HEK293 (cell line): ENCODE results near the gene HTR1E.

Experiments
- CTCF ChIA-PET: fragments of 350-600 bp; formaldehyde crosslinking; extraction: SDS; loops from one replicate; lab custom pipeline; 2021; ENCODE audit warnings: antibody characterized with exemption; lab: Yijun Ruan, JAX
- POLR2A ChIA-PET: fragments of 300-600 bp; formaldehyde crosslinking; extraction: SDS; loops from one replicate; lab custom pipeline; 2020; ENCODE audit warnings: antibody characterized with exemption, inconsistent platforms; lab: Yijun Ruan, JAX
- H3K27ac ChIP-seq: fragments of 200-500 bp; sonication (Bioruptor generic); 2 replicates; pipeline ENCODE4 v1.5.1; 2014; ENCODE audit warnings: low read depth, low read length, control low read depth, inconsistent platforms; ENCODE audit errors: extremely low read depth
- H3K36me3 ChIP-seq, 2 experiments: fragments of 200-500 bp in 1 of 2; sonication (Bioruptor generic) in 1 of 2; 1 replicate in 1 of 2; 2 replicates in 1 of 2; pipeline ENCODE4 v1.5.1; 2014 to 2017; ENCODE audit warnings: inconsistent platforms in 2 of 2, low read length in 2 of 2; ENCODE audit not compliant: control insufficient read depth in 2 of 2, insufficient read depth in 1 of 2
- H3K4me1 ChIP-seq: fragments of 200-500 bp; sonication (Bioruptor generic); 2 replicates; pipeline ENCODE4 v1.5.1; 2014; ENCODE audit warnings: mild to moderate bottlenecking, low read length, inconsistent platforms; ENCODE audit not compliant: control insufficient read depth, insufficient read depth
- H3K4me3 ChIP-seq: 2 replicates; pipeline ENCODE4 v1.5.1; 2011; ENCODE audit warnings: low read depth, mild to moderate bottlenecking, control low read depth, low read length, moderate library complexity
- H3K9me3 ChIP-seq: fragments of 200-500 bp; sonication (Bioruptor generic); 2 replicates; pipeline ENCODE4 v1.5.1; 2014; ENCODE audit warnings: low read depth, low read length, inconsistent platforms; ENCODE audit not compliant: control insufficient read depth, insufficient read depth
- ATF2 ChIP-seq: fragments of 450-650 bp; formaldehyde crosslinking; IDR thresholded peaks from 2 replicates; pipeline ENCODE4 v1.5.1; 2016; ENCODE audit warnings: missing biosample characterization, missing genetic modification characterization, low read depth
- GLIS1 ChIP-seq: fragments of 450-650 bp; formaldehyde crosslinking; IDR thresholded peaks from 2 replicates; pipeline ENCODE4 v1.5.1; 2016; ENCODE audit warnings: missing biosample characterization, missing genetic modification characterization
- HIC1 ChIP-seq: fragments of 450-650 bp; formaldehyde crosslinking; IDR thresholded peaks from 2 replicates; pipeline ENCODE4 v1.5.1; 2016; ENCODE audit warnings: missing biosample characterization, missing genetic modification characterization
- KLF17 ChIP-seq: fragments of 450-650 bp; formaldehyde crosslinking; IDR thresholded peaks from 2 replicates; pipeline ENCODE4 v1.5.1; 2016; ENCODE audit warnings: missing biosample characterization, missing genetic modification characterization
- ZBTB11 ChIP-seq: fragments of 450-650 bp; formaldehyde crosslinking; conservative IDR thresholded peaks from 2 replicates; pipeline ENCODE4 v1.5.1; 2016; ENCODE audit warnings: low read depth, missing biosample characterization, missing genetic modification characterization
- ZBTB49 ChIP-seq: fragments of 450-650 bp; formaldehyde crosslinking; IDR thresholded peaks from 2 replicates; pipeline ENCODE4 v1.5.1; 2016; ENCODE audit warnings: missing biosample characterization, missing genetic modification characterization, low read depth
- ZNF155 ChIP-seq: fragments of 450-650 bp; formaldehyde crosslinking; IDR thresholded peaks from 2 replicates; pipeline ENCODE4 v1.5.1; 2016; ENCODE audit warnings: missing biosample characterization, missing genetic modification characterization
- ZNF174 ChIP-seq: fragments of 450-650 bp; formaldehyde crosslinking; IDR thresholded peaks from 2 replicates; pipeline ENCODE4 v1.5.0; 2017; ENCODE audit warnings: missing biosample characterization, mild to moderate bottlenecking, missing genetic modification characterization
- ZNF214 ChIP-seq: fragments of 450-650 bp; formaldehyde crosslinking; IDR thresholded peaks from 2 replicates; pipeline ENCODE4 v1.5.1; 2017; ENCODE audit warnings: missing biosample characterization, mild to moderate bottlenecking, missing genetic modification characterization, borderline replicate concordance
- ZNF223 ChIP-seq: fragments of 450-650 bp; formaldehyde crosslinking; IDR thresholded peaks from 2 replicates; pipeline ENCODE4 v1.5.1; 2016; ENCODE audit warnings: missing biosample characterization, missing genetic modification characterization
- ZNF362 ChIP-seq: fragments of 450-650 bp; formaldehyde crosslinking; IDR thresholded peaks from 2 replicates; pipeline ENCODE4 v1.5.1; 2016; ENCODE audit warnings: missing biosample characterization, missing genetic modification characterization
- ZNF571 ChIP-seq: fragments of 450-650 bp; formaldehyde crosslinking; IDR thresholded peaks from 2 replicates; pipeline ENCODE4 v1.5.0; 2017; ENCODE audit warnings: missing biosample characterization, missing genetic modification characterization
- ZNF585B ChIP-seq: fragments of 450-650 bp; formaldehyde crosslinking; IDR thresholded peaks from 2 replicates; pipeline ENCODE4 v1.5.1; 2016; ENCODE audit warnings: missing biosample characterization, missing genetic modification characterization
- ZNF596 ChIP-seq: fragments of 450-650 bp; IDR thresholded peaks from 2 replicates; pipeline ENCODE4 v1.5.0; 2018; ENCODE audit warnings: missing biosample characterization, mild to moderate bottlenecking, missing genetic modification characterization, moderate library complexity
- ZNF624 ChIP-seq: fragments of 450-650 bp; formaldehyde crosslinking; IDR thresholded peaks from 2 replicates; pipeline ENCODE4 v1.5.1; 2017; ENCODE audit warnings: missing biosample characterization, missing genetic modification characterization
- ZNF664 ChIP-seq: fragments of 450-650 bp; formaldehyde crosslinking; IDR thresholded peaks from 2 replicates; pipeline ENCODE4 v1.5.1; 2016; ENCODE audit warnings: missing biosample characterization, missing genetic modification characterization
- ZNF777 ChIP-seq: fragments of 450-650 bp; formaldehyde crosslinking; IDR thresholded peaks from 2 replicates; pipeline ENCODE4 v1.5.1; 2017; ENCODE audit warnings: missing biosample characterization, missing genetic modification characterization, borderline replicate concordance
- ZSCAN18 ChIP-seq: fragments of 450-650 bp; formaldehyde crosslinking; IDR thresholded peaks from 2 replicates; pipeline ENCODE4 v1.5.1; 2016; ENCODE audit warnings: missing biosample characterization, missing genetic modification characterization

The HTR1E gene

GRCh38 chr6:87012743-87013142 is 75.4 kb downstream of the HTR1E start (continued):
- TF ChIP-seq HIC1 (tag by site-specific recombination) (no peak), ZNF571 (no peak), ZNF174 (tag by site-specific recombination) (no peak), ZNF362 (tag by site-specific recombination) (no peak)

- Histone ChIP-seq H3K4me1 (no peaks in the 10 kb centered on the region), H3K27ac (no peak overlapping the region), H3K36me3 (no peaks in the 10 kb centered on the region), H3K9me3 (no peaks in the 10 kb centered on the region), H3K4me3 (no peak overlapping the region)
- TF ChIP-seq ZNF155 (tag by site-specific recombination): no peak
- CTCF ChIA-PET: interaction anchor here (1.3 kb wide), 1 partner anchor 62 kb away, joined by 3 read pairs; no protein-coding TSS in a partner anchor
- POLR2A ChIA-PET: no interaction called here
Observed at GRCh38 chr6:87016772-87017171, 79.4 kb downstream of the HTR1E start.

GRCh38 chr6:87027021-87027420 is 89.7 kb downstream of the HTR1E start:
- POLR2A ChIA-PET: no interaction called here
- no peaks in the 10 kb centered on the region for H3K9me3 ChIP-seq
- no peak overlapping the region for H3K27ac ChIP-seq
- H3K4me3 ChIP-seq: no peak overlapping the region
- H3K4me1 ChIP-seq: no peaks in the 10 kb centered on the region
- CTCF ChIA-PET: no interaction called here
- H3K36me3 ChIP-seq: no peaks in the 10 kb centered on the region
- TF ChIP-seq ZNF362 (tag by site-specific recombination) (no peak), ZSCAN18 (tag by site-specific recombination) (no peak), ZNF777 (tag by site-specific recombination) (no peak), ZNF624 (tag by site-specific recombination) (no peak), ZBTB11 (tag by site-specific recombination) (no peak), GLIS1 (tag by site-specific recombination) (no peak), KLF17 (tag by site-specific recombination) (no peak), ZNF585B (no peak), ZNF223 (tag by site-specific recombination) (no peak), ZNF664 (no peak), ZBTB49 (no peak), ZNF596 (tag by site-specific recombination) (no peak), ATF2 (tag by site-specific recombination) (no peak), ZNF214 (tag by site-specific recombination) (no peak)
